CD14-positive monocyte (primary cell): Measurements from ENCODE around the gene KIAA0586. TPM values are rescaled to one million over a fixed set of nuclear protein-coding genes. Genes with fewer than 3 reads are reported as not detected.

ENCODE experiments used
- DNase-seq, 3 donors: peaks; one replicate each; pipeline ENCODE4 v3.0.0-alpha.2; 2011 to 2022
- H2AFZ ChIP-seq: 2 replicates; pipeline ENCODE4 v1.6.0; 2012; ENCODE audit warnings: mild to moderate bottlenecking, low read depth, low read length, inconsistent platforms; ENCODE audit not compliant: insufficient read depth, poor library complexity, severe bottlenecking
- H3K27ac ChIP-seq, 2 donors: 1 replicate in 1 of 2; 2 replicates in 1 of 2; pipeline ENCODE4 v1.5.1; 2012 to 2013; ENCODE audit warnings: low read length in 2 of 2, control low read depth in 1 of 2, inconsistent platforms in 1 of 2, low read depth in 1 of 2, mild to moderate bottlenecking in 1 of 2
- H3K27me3 ChIP-seq, 2 donors: one replicate each; pipeline versions ENCODE4 v1.6.0 to v1.6.1; 2011 to 2013; ENCODE audit warnings: low read length in 2 of 2; ENCODE audit not compliant: control insufficient read depth in 2 of 2, insufficient read depth in 2 of 2
- H3K36me3 ChIP-seq, 2 donors: replicated peaks in 1 of 2; 1 replicate in 1 of 2; 2 replicates in 1 of 2; pipeline versions ENCODE4 v1.5.1 to v1.6.1; 2012 to 2013; ENCODE audit warnings: low read length in 2 of 2, control low read depth in 1 of 2, inconsistent platforms in 1 of 2, mild to moderate bottlenecking in 1 of 2; ENCODE audit not compliant: insufficient read depth in 2 of 2, control insufficient read depth in 1 of 2
- H3K4me1 ChIP-seq, 2 donors: 1 replicate in 1 of 2; 2 replicates in 1 of 2; pipeline versions ENCODE4 v1.5.1 to v1.6.1; 2012 to 2013; ENCODE audit warnings: low read length in 2 of 2, control low read depth in 1 of 2, inconsistent platforms in 1 of 2, mild to moderate bottlenecking in 1 of 2, moderate library complexity in 1 of 2; ENCODE audit not compliant: insufficient read depth in 2 of 2, control insufficient read depth in 1 of 2
- H3K4me2 ChIP-seq: replicated peaks from 2 replicates; pipeline ENCODE3; 2012; ENCODE audit warnings: low read length, moderate library complexity, mild to moderate bottlenecking; ENCODE audit not compliant: poor library complexity, severe bottlenecking; ENCODE audit errors: extremely low read depth
- H3K4me3 ChIP-seq, 3 experiments: fragments of 200-600 bp in 1 of 3; sonication (generic) in 1 of 3; replicated peaks in 1 of 3; 1 replicate in 2 of 3; 2 replicates in 1 of 3; pipeline ENCODE4 v1.5.1; 2011 to 2013; ENCODE audit warnings: low read length in 3 of 3, mild to moderate bottlenecking in 3 of 3, control low read depth in 2 of 3, low read depth in 2 of 3, inconsistent platforms in 1 of 3, moderate library complexity in 1 of 3
- H3K79me2 ChIP-seq: 2 replicates; pipeline ENCODE4 v1.6.0; 2012; ENCODE audit warnings: mild to moderate bottlenecking, control low read depth, inconsistent platforms, low read length, moderate library complexity; ENCODE audit not compliant: insufficient read depth
- H3K9ac ChIP-seq: 2 replicates; pipeline ENCODE4 v1.6.0; 2017; ENCODE audit warnings: low read length, mild to moderate bottlenecking; ENCODE audit not compliant: insufficient read depth, poor library complexity, severe bottlenecking
- H3K9me3 ChIP-seq, 2 donors: replicated peaks in 1 of 2; 1 replicate in 1 of 2; 2 replicates in 1 of 2; pipeline versions ENCODE4 v1.5.1 to v1.6.1; 2012 to 2013; ENCODE audit warnings: low read length in 2 of 2, control low read depth in 1 of 2; ENCODE audit not compliant: control insufficient read depth in 1 of 2, insufficient read depth in 1 of 2
- H4K20me1 ChIP-seq: 2 replicates; pipeline ENCODE4 v1.6.0; 2012; ENCODE audit warnings: mild to moderate bottlenecking, low read length, control low read depth, moderate library complexity; ENCODE audit not compliant: insufficient read depth
- H3K27ac Mint-ChIP-seq, 7 donors: one replicate each; pipeline ENCODE4 v1.8.0; 2020; ENCODE audit warnings: mild to moderate bottlenecking in 7 of 7, mixed read lengths in 7 of 7, moderate library complexity in 6 of 7, inconsistent platforms in 2 of 7
- H3K27me3 Mint-ChIP-seq, 3 donors: one replicate each; pipeline ENCODE4 v1.8.0; 2021 to 2022; ENCODE audit warnings: low read depth in 3 of 3, mild to moderate bottlenecking in 3 of 3, mixed read lengths in 3 of 3, moderate library complexity in 3 of 3, inconsistent platforms in 1 of 3
- H3K36me3 Mint-ChIP-seq, 2 donors: one replicate each; pipeline ENCODE4 v1.8.0; 2020; ENCODE audit warnings: mixed read lengths in 2 of 2, inconsistent platforms in 1 of 2, mild to moderate bottlenecking in 1 of 2
- H3K4me1 Mint-ChIP-seq: one replicate; pipeline ENCODE4 v1.8.0; 2020; ENCODE audit warnings: mild to moderate bottlenecking, mixed read lengths
- H3K4me3 Mint-ChIP-seq, 2 donors: one replicate each; pipeline ENCODE4 v1.8.0; 2020; ENCODE audit warnings: mild to moderate bottlenecking in 2 of 2, mixed read lengths in 2 of 2, moderate library complexity in 1 of 2
- H3K9me3 Mint-ChIP-seq, 7 donors: one replicate each; pipeline ENCODE4 v1.8.0; 2020 to 2022; ENCODE audit warnings: mixed read lengths in 7 of 7, mild to moderate bottlenecking in 6 of 7, moderate library complexity in 6 of 7, inconsistent platforms in 2 of 7
- WGBS: methylation state at CpG from one replicate; pipeline ENCODE4 v1.1.5; 2013; ENCODE audit warnings: missing lambda C conversion rate; ENCODE audit not compliant: insufficient coverage; 5-methylcytosine and 5-hydroxymethylcytosine counted together
- intact Hi-C, 2 donors: fragments of 100-400 bp; cut with micrococcal nuclease; formaldehyde crosslinking; loops; one replicate each; pipeline versions ENCODE4 v1.15.0 to v1.15.1; 2023
- polyA plus RNA-seq, 3 donors: library from polyadenylated mRNA; depleted of rRNA in 1 of 3; unstranded in 2 of 3; stranded (reverse) in 1 of 3; fragments of 300-500 nt in 2 of 3; fragments of >200 nt in 1 of 3; fragmentation: Illumina TruSeq in 2 of 3; gene quantifications; 1 replicate in 2 of 3; 2 replicates in 1 of 3; pipeline ENCODE4 v1.2.3, GENCODE V29; 2012 to 2021
- TF ChIP-seq, protein P1 (sequence below): fragments of 200-600 bp; IDR thresholded peaks from one replicate; pipeline ENCODE4 v1.8.0; 2022; ENCODE audit warnings: antibody characterized with exemption, mild to moderate bottlenecking

Gene KIAA0586
- polyA plus RNA-seq, 3 donors, result 3.4 to 7.5 (median 4.4) TPM

DNA sequence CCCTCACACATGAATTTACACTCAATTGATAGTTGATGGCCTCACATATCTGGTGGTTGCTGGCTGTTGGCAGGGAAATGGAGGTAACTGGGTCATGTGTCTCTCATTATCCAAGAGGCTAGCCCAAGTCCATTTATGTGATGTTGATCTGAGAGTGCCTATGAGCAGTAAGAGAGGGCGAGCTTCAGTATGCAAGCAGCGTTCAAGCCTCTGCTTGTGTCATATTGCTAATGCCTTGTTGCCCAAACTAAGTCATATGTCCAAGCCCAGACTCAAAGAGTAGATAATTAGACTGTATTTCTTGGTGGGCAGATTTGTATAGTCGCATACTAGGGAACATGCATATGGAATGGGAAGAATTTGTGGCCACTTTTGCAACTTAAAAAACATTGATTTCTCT lies 126.4 kb downstream of the KIAA0586 start:
- TF ChIP-seq, protein P1, sequence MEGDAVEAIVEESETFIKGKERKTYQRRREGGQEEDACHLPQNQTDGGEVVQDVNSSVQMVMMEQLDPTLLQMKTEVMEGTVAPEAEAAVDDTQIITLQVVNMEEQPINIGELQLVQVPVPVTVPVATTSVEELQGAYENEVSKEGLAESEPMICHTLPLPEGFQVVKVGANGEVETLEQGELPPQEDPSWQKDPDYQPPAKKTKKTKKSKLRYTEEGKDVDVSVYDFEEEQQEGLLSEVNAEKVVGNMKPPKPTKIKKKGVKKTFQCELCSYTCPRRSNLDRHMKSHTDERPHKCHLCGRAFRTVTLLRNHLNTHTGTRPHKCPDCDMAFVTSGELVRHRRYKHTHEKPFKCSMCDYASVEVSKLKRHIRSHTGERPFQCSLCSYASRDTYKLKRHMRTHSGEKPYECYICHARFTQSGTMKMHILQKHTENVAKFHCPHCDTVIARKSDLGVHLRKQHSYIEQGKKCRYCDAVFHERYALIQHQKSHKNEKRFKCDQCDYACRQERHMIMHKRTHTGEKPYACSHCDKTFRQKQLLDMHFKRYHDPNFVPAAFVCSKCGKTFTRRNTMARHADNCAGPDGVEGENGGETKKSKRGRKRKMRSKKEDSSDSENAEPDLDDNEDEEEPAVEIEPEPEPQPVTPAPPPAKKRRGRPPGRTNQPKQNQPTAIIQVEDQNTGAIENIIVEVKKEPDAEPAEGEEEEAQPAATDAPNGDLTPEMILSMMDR, result no peak
- Histone ChIP-seq H4K20me1 (no peaks in the 10 kb centered on the region), H2AFZ (no peak overlapping the region), H3K4me3 (no peak overlapping the region), H3K4me1 (no peaks in the 10 kb centered on the region), H3K36me3 (no peaks in the 10 kb centered on the region), H3K79me2 (no peaks in the 10 kb centered on the region), H3K27ac (no peak overlapping the region), H3K9me3 (no peaks in the 10 kb centered on the region), H3K27me3 (no peaks in the 10 kb centered on the region), H3K9ac (no peak overlapping the region), H3K4me2 (no peak overlapping the region)
- DNase-seq, result no peak
- no peak overlapping the region for H3K4me3 Mint-ChIP-seq
- intact Hi-C loops, result no loop called here
- 100% methylated on average over 1 of the region's 3 CpGs for WGBS
- H3K9me3 Mint-ChIP-seq, result no peaks in the 10 kb centered on the region
- no peak overlapping the region for H3K27ac Mint-ChIP-seq
- H3K36me3 Mint-ChIP-seq, result peaks cover 2 to 6% of the 10 kb centered on the region in 2 donors
- no peaks in the 10 kb centered on the region for H3K27me3 Mint-ChIP-seq
- no peaks in the 10 kb centered on the region for H3K4me1 Mint-ChIP-seq

DNA sequence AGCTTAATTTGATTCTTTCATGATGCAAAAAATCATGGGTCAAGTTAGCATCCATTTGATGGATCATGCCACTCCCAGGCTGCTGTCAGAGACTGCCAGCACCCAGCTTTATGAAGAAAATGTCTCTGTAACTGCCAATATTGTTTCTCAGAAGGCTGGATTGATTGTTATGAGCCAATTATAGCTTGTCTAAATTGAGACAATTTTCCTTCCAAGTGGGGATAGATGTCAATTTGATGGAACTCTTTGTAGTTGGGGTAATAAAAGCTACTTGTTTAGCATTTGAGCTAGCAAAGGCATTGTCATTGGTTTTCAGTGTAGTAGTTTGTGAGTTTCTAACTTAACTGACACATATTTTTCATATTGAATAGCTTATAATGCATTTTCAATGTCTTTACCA lies 128.1 kb downstream of the KIAA0586 start:
- Histone ChIP-seq H3K9ac (no peak overlapping the region), H3K4me2 (no peak overlapping the region), H3K4me1 (no peaks in the 10 kb centered on the region), H3K79me2 (no peaks in the 10 kb centered on the region), H3K27me3 (no peaks in the 10 kb centered on the region), H4K20me1 (no peaks in the 10 kb centered on the region), H3K36me3 (no peaks in the 10 kb centered on the region), H3K27ac (no peak overlapping the region), H2AFZ (no peak overlapping the region), H3K4me3 (no peak overlapping the region), H3K9me3 (no peaks in the 10 kb centered on the region)
- peaks cover 0 to 2% (median 0%) of the 10 kb centered on the region in 3 donors for H3K27me3 Mint-ChIP-seq
- H3K4me3 Mint-ChIP-seq, result no peak overlapping the region
- DNase-seq, result no peak
- no peaks in the 10 kb centered on the region for H3K4me1 Mint-ChIP-seq
- H3K9me3 Mint-ChIP-seq, result no peaks in the 10 kb centered on the region
- TF ChIP-seq, protein P1, result no peak
- H3K27ac Mint-ChIP-seq, result no peak overlapping the region
- H3K36me3 Mint-ChIP-seq, result no peaks in the 10 kb centered on the region
- intact Hi-C loops, result no loop called here
